Right lobe of liver (tissue), 6 donors: ENCODE data around the gene ITPKA. TPM values are rescaled to one million over a fixed set of nuclear protein-coding genes. Genes with fewer than 3 reads are reported as not detected.
A peak's percentile ranks its signal among the peaks of the same experiment; 100 is the strongest.

Experiments used
- ATAC-seq, 4 donors: fragments of 200-7000 bp; cut with Tn5 transposase; one replicate each; pipeline ENCODE4 v1.9.1; 2020; ENCODE audit warnings: mild to moderate bottlenecking in 4 of 4, moderate library complexity in 4 of 4
- DNase-seq, 3 donors: peaks; one replicate each; pipeline ENCODE4 v3.0.0-alpha.2; 2020
- H3K27ac ChIP-seq, 3 donors: fragments of 200-600 bp; one replicate each; pipeline ENCODE4 v1.8.0; 2022
- H3K27me3 ChIP-seq, 2 donors: fragments of 200-600 bp; one replicate each; pipeline ENCODE4 v1.8.0; 2022
- H3K36me3 ChIP-seq, 4 donors: fragments of 200-600 bp; sonication (generic) in 1 of 4; one replicate each; pipeline versions ENCODE4 v1.5.1 to v1.8.0; 2017 to 2022; ENCODE audit warnings: control low read depth in 1 of 4
- H3K4me1 ChIP-seq, 4 donors: fragments of 200-600 bp; sonication (generic) in 1 of 4; one replicate each; pipeline versions ENCODE4 v1.5.1 to v1.8.0; 2017 to 2022; ENCODE audit warnings: control low read depth in 1 of 4
- H3K4me3 ChIP-seq, 3 donors: fragments of 200-600 bp; one replicate each; pipeline ENCODE4 v1.8.0; 2022
- H3K9me3 ChIP-seq, 4 donors: fragments of 200-600 bp; sonication (generic) in 1 of 4; one replicate each; pipeline versions ENCODE4 v1.5.1 to v1.8.0; 2017 to 2022; ENCODE audit warnings: control low read depth in 1 of 4
- CTCF ChIP-seq, 4 donors: fragments of 200-600 bp in 3 of 4; fragments of 450-650 bp in 1 of 4; IDR thresholded peaks; one replicate each; pipeline versions ENCODE4 v1.5.1 to v1.8.0; 2016 to 2022; ENCODE audit warnings: antibody characterized with exemption in 4 of 4, mild to moderate bottlenecking in 2 of 4
- POLR2A ChIP-seq: fragments of 450-650 bp; IDR thresholded peaks from one replicate; pipeline ENCODE4 v1.6.1; 2017; ENCODE audit warnings: antibody characterized with exemption, mild to moderate bottlenecking
- WGBS: methylation state at CpG from one replicate; pipeline ENCODE4 v1.1.6; 2018; ENCODE audit warnings: low coverage, low lambda C conversion rate; ENCODE audit not compliant: insufficient coverage; ENCODE audit errors: missing lambda C conversion rate; 5-methylcytosine and 5-hydroxymethylcytosine counted together
- intact Hi-C, 2 donors: fragments of 100-400 bp; cut with DNase I; formaldehyde crosslinking; loops; one replicate each; pipeline versions ENCODE4 v1.11.2 to v1.14.1; 2022
- total RNA-seq, 6 experiments: library from RNA; depleted of rRNA in 2 of 6; stranded (reverse); fragments of >200 nt in 2 of 6; fragmentation: NEBNext Ultra II Directional in 3 of 6; extraction: Animal tissue kit (Norgen Biotek cat#: 25700) in 3 of 6; gene quantifications; one replicate each; pipeline versions ENCODE4 v1.1.0 to v1.2.4, GENCODE V29; 2016 to 2023
- donor health status: DM: no; HTN: yes; CAD: no.
- donor health status: DM: no; HTN: no; CAD: no.
- donor health status: DM: no; HTN: no; CAD: no.
- donor health status: DM: no; HTN: yes; CAD: no.
- donor health status: DM: no; HTN: yes; CAD: no.

The ITPKA gene
- total RNA-seq, 6 experiments from 2014 or later: 0.60 to 15.5 (median 1.4) TPM

GRCh38 chr15:41512940-41513505 lies 19.3 kb downstream of the ITPKA start:
- Histone ChIP-seq H3K27me3 (peaks cover 0 to 10% of the 10 kb centered on the region in 2 donors), H3K4me3 (peak overlapping the region; percentile 20 to 38 (median 33)), H3K4me1 (peaks cover 0 to 23% (median 0%) of the 10 kb centered on the region in 4 donors), H3K9me3 (no peaks in the 10 kb centered on the region), H3K36me3 (no peaks in the 10 kb centered on the region), H3K27ac (no peak overlapping the region)
- no peak for TF ChIP-seq CTCF (IDR thresholded peaks at IDR 0.05)
- TF ChIP-seq POLR2A: no peak
- DNase-seq (no peak), ATAC-seq (peak; percentile 27 to 47 (median 41))
- intact Hi-C loops: no loop called here
- 4% methylated on average over 24 of the region's 40 CpGs for WGBS

GRCh38 chr15:41513506-41514227 lies 20.0 kb downstream of the ITPKA start, which contains the start of gene LTK:
Gene LTK, minus strand, starts transcription at chr15:41513827. Its CDS starts 118 bp downstream, at chr15:41513709.
- DNase-seq (peak in 1 of 3 donors; percentile 56), ATAC-seq (peak; percentile 52 to 69 (median 62))
- Histone ChIP-seq H3K27ac (no peak within 1 kb of the TSS), H3K4me1 (peaks cover 0 to 23% (median 0%) of the 10 kb centered on the region in 4 donors), H3K27me3 (peaks cover 0 to 10% of the 10 kb centered on the region in 2 donors), H3K9me3 (no peaks in the 10 kb centered on the region), H3K4me3 (peak within 1 kb of the TSS; percentile 20 to 38 (median 33)), H3K36me3 (no peaks in the 10 kb centered on the region)
- WGBS: 16% methylated on average over 7 of the region's 33 CpGs
- TF ChIP-seq CTCF (IDR thresholded peaks at IDR 0.05): no peak
- no peak for TF ChIP-seq POLR2A
- intact Hi-C loops: no loop called here

GRCh38 chr15:41517895-41518449 lies 24.3 kb downstream of the ITPKA start:
- ATAC-seq (no peak), DNase-seq (no peak)
- no peaks in the 10 kb centered on the region for H3K27me3 ChIP-seq
- intact Hi-C loops: no loop called here
- H3K27ac ChIP-seq: no peak overlapping the region
- 100% methylated on average over 1 of the region's 8 CpGs for WGBS
- H3K4me1 ChIP-seq: peaks cover 0 to 5% (median 0%) of the 10 kb centered on the region in 4 donors
- H3K9me3 ChIP-seq: no peaks in the 10 kb centered on the region
- no peaks in the 10 kb centered on the region for H3K36me3 ChIP-seq
- TF ChIP-seq CTCF (IDR thresholded peaks at IDR 0.05) (no peak), POLR2A (no peak)
- H3K4me3 ChIP-seq: no peak overlapping the region

- intact Hi-C loops: no loop called here
- peak in 2 of 4 donors; percentile 10 to 11 for ATAC-seq
- H3K4me1 ChIP-seq: no peaks in the 10 kb centered on the region
These were observed 27.0 kb downstream of the ITPKA start for GRCh38 chr15:41520636-41521035.

More at GRCh38 chr15:41520636-41521035, 27.0 kb downstream of the ITPKA start:
- Histone ChIP-seq H3K36me3 (no peaks in the 10 kb centered on the region), H3K27me3 (no peaks in the 10 kb centered on the region), H3K4me3 (no peak overlapping the region), H3K27ac (no peak overlapping the region), H3K9me3 (no peaks in the 10 kb centered on the region)
- WGBS: 89% methylated on average over 5 of the region's 17 CpGs
- TF ChIP-seq CTCF (IDR thresholded peaks at IDR 0.05): no peak
- TF ChIP-seq POLR2A: no peak
- DNase-seq: no peak
